ENCODE data around the gene TXNRD2.

GRCh38 chr22:19989725-19990067 lies 48.1 kb upstream of the TXNRD2 start:
- TF ChIP-seq CTCF (IDR thresholded peaks at IDR 0.05; ENCODE audit: low read depth, low read length) (no peak), EZH2phosphoT487 (IDR thresholded peaks at IDR 0.05; ENCODE audit: low read depth) (no peak)
